ENCODE measurements around the gene TMEM115.

The TMEM115 gene

GRCh38 chr3:50375258-50375931, 16.1 kb upstream of the TMEM115 start:
- DNase-seq (ENCODE audit: low read depth in 1 of 2, low spot score in 1 of 2), result no peak
- H3K27ac ChIP-seq (replicated peaks), result no peak overlapping the region
- TF ChIP-seq SPI1 (IDR thresholded peaks at IDR 0.05; ENCODE audit: borderline replicate concordance, low read depth) (no peak), POLR2AphosphoS5 (IDR thresholded peaks at IDR 0.05; ENCODE audit: low read depth) (no peak), GABPA (IDR thresholded peaks at IDR 0.05; ENCODE audit: low read depth) (no peak)
- TF ChIP-seq, protein P1, sequence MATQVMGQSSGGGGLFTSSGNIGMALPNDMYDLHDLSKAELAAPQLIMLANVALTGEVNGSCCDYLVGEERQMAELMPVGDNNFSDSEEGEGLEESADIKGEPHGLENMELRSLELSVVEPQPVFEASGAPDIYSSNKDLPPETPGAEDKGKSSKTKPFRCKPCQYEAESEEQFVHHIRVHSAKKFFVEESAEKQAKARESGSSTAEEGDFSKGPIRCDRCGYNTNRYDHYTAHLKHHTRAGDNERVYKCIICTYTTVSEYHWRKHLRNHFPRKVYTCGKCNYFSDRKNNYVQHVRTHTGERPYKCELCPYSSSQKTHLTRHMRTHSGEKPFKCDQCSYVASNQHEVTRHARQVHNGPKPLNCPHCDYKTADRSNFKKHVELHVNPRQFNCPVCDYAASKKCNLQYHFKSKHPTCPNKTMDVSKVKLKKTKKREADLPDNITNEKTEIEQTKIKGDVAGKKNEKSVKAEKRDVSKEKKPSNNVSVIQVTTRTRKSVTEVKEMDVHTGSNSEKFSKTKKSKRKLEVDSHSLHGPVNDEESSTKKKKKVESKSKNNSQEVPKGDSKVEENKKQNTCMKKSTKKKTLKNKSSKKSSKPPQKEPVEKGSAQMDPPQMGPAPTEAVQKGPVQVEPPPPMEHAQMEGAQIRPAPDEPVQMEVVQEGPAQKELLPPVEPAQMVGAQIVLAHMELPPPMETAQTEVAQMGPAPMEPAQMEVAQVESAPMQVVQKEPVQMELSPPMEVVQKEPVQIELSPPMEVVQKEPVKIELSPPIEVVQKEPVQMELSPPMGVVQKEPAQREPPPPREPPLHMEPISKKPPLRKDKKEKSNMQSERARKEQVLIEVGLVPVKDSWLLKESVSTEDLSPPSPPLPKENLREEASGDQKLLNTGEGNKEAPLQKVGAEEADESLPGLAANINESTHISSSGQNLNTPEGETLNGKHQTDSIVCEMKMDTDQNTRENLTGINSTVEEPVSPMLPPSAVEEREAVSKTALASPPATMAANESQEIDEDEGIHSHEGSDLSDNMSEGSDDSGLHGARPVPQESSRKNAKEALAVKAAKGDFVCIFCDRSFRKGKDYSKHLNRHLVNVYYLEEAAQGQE (IDR thresholded peaks at IDR 0.05; ENCODE audit: insufficient replicate concordance, low read depth), result no peak
- TF ChIP-seq, protein P2, sequence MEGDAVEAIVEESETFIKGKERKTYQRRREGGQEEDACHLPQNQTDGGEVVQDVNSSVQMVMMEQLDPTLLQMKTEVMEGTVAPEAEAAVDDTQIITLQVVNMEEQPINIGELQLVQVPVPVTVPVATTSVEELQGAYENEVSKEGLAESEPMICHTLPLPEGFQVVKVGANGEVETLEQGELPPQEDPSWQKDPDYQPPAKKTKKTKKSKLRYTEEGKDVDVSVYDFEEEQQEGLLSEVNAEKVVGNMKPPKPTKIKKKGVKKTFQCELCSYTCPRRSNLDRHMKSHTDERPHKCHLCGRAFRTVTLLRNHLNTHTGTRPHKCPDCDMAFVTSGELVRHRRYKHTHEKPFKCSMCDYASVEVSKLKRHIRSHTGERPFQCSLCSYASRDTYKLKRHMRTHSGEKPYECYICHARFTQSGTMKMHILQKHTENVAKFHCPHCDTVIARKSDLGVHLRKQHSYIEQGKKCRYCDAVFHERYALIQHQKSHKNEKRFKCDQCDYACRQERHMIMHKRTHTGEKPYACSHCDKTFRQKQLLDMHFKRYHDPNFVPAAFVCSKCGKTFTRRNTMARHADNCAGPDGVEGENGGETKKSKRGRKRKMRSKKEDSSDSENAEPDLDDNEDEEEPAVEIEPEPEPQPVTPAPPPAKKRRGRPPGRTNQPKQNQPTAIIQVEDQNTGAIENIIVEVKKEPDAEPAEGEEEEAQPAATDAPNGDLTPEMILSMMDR (IDR thresholded peaks at IDR 0.05; ENCODE audit: insufficient read depth, low read length), result no peak

GRCh38 chr3:50374363-50375257, 15.3 kb upstream of the TMEM115 start:
- no peak overlapping the region for H3K4me3 ChIP-seq (replicated peaks; ENCODE audit: insufficient read depth, low read length)
- no peak overlapping the region for H3K27ac ChIP-seq (replicated peaks)
- no peak for DNase-seq (ENCODE audit: low read depth in 1 of 2, low spot score in 1 of 2)
- no peaks in the 10 kb centered on the region for H3K27me3 ChIP-seq (ENCODE audit: insufficient read depth, poor library complexity, severe bottlenecking)
- TF ChIP-seq GABPA (IDR thresholded peaks at IDR 0.05; ENCODE audit: low read depth) (no peak), SPI1 (IDR thresholded peaks at IDR 0.05; ENCODE audit: borderline replicate concordance, low read depth) (no peak), POLR2AphosphoS5 (IDR thresholded peaks at IDR 0.05; ENCODE audit: low read depth) (no peak)
- TF ChIP-seq, protein P2 (IDR thresholded peaks at IDR 0.05; ENCODE audit: insufficient read depth, low read length), result no peak
- TF ChIP-seq, protein P1 (IDR thresholded peaks at IDR 0.05; ENCODE audit: insufficient replicate concordance, low read depth), result no peak

More at GRCh38 chr3:50375258-50375931, 16.1 kb upstream of the TMEM115 start:
- H3K4me3 ChIP-seq (replicated peaks; ENCODE audit: insufficient read depth, low read length), result no peak overlapping the region
- no peaks in the 10 kb centered on the region for H3K27me3 ChIP-seq (ENCODE audit: insufficient read depth, poor library complexity, severe bottlenecking)

GRCh38 chr3:50373146-50374051, 14.1 kb upstream of the TMEM115 start:
- Histone ChIP-seq H3K27me3 (ENCODE audit: insufficient read depth, poor library complexity, severe bottlenecking) (peaks cover 2% of the 10 kb centered on the region), H3K4me3 (replicated peaks; ENCODE audit: insufficient read depth, low read length) (no peak overlapping the region), H3K27ac (replicated peaks) (no peak overlapping the region)
- DNase-seq (ENCODE audit: low read depth in 1 of 2, low spot score in 1 of 2), result no peak
- TF ChIP-seq, protein P1 (IDR thresholded peaks at IDR 0.05; ENCODE audit: insufficient replicate concordance, low read depth), result no peak
- TF ChIP-seq SPI1 (IDR thresholded peaks at IDR 0.05; ENCODE audit: borderline replicate concordance, low read depth), result no peak
- TF ChIP-seq, protein P2 (IDR thresholded peaks at IDR 0.05; ENCODE audit: insufficient read depth, low read length), result no peak
- no peak for TF ChIP-seq POLR2AphosphoS5 (IDR thresholded peaks at IDR 0.05; ENCODE audit: low read depth)
- TF ChIP-seq GABPA (IDR thresholded peaks at IDR 0.05; ENCODE audit: low read depth), result no peak

All from HL-60 (cell line).